Measurements from ENCODE around the gene STRAP.
"Not testable (repeated sequence)": the region's sequence is repeated elsewhere in the genome, so short reads cannot be mapped to it uniquely, and the experiment has no call there.

The STRAP gene

DNA sequence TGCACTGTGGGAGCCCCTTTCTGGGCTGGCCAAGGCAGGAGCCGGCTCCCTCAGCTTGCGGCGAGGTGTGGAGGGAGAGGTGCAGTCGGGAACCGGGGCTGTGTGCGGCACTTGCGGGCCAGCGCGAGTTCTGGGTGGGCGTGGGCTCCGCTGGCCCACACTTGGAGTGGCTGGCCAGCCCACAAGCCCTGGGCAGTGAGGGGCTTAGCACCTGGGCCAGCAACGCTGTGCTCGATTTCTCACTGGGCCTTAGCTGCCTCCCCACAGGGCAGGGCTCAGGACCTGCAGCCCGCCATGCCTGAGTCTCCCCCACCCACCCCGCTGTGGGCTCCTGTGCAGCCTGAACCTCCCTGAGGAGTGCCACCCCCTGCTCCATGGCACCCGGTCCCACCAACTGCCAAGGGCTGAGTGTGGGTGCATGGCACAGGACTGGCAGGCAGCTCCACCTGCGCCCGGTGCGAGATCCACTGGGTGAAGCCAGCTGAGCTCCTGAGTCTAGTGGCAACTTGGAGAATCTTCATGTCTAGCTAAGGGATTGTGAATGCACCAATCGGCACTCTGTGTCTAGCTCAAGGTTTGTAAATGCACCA is 7.5 kb upstream of the STRAP start:
- not testable (repeated sequence) for DNase-seq

DNA sequence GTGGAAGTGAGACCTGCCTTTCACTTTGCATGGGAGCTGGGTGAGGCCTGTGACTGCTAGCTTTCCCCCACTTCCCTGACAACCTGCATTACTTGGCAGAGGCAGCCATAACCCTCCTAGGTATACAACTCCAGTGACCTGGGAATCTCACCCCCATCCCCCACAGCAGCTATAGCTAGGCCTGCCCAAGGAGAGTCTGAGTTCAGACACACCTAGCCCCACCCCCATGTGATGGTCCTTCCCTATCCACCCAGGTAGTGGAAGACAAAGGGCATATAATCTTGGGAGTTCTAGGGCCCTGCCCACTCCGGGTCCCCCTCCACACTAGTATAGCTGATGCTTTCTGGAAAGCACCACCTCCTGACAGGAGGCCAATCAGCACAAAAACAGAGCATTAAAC is 6.3 kb upstream of the STRAP start:
- DNase-seq, result no peak

DNA sequence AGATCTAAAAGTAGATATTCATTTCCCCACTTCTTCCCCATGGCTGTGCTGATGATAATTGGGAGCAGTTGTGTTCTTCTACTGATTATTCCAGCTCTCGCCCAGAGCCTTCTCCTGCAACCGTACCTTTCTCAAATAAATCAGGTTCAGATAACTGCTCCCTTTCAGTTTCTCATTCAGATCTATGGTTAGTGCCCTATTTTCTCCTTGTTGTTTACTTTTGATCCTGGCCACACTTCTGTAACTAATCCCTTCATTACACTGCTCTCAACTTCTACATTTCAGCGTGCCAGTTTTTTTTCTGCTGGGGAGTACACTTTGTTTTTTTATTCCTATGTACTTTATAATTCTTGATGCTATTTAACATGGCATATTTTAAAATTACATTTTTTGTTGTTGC is 2.8 kb upstream of the STRAP start:
- no peak for DNase-seq

DNA sequence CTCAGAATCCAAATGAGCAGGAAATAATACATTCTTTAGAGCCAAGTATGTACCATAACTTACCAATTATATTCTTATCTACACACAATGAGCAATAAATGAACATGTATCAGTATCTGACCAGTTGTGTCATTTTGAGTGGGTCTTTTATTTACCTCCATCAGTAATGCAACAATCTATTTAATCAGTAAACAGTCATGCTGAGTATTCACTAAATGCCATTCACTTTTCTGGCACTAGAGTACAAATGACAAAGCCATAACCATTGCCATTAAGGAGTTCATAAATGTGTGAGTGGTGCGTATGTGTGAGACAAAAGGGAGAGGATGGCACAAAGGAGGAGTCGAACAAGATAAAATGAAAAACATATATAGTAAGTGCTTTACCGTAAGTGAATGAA is 1.5 kb upstream of the STRAP start:
- peak; percentile 24 to 57 for DNase-seq

DNA sequence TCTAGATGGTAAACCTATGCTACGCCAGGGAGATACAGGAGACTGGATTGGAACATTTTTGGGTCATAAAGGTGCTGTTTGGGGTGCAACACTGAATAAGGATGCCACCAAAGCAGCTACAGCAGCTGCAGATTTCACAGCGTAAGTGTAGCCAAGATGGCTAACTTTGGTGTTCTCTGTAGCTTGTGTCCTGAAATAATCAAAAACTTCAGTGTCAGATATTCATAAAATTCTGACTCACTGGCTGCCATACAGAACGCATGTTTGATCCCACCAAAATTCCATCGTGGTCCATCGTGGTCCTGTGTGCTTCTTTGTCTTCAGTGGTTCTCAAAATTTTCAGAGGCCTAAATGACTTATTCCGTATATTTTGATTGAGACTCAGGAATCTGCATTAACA is 1.3 kb downstream of the STRAP start:
- DNase-seq, result no peak

DNA sequence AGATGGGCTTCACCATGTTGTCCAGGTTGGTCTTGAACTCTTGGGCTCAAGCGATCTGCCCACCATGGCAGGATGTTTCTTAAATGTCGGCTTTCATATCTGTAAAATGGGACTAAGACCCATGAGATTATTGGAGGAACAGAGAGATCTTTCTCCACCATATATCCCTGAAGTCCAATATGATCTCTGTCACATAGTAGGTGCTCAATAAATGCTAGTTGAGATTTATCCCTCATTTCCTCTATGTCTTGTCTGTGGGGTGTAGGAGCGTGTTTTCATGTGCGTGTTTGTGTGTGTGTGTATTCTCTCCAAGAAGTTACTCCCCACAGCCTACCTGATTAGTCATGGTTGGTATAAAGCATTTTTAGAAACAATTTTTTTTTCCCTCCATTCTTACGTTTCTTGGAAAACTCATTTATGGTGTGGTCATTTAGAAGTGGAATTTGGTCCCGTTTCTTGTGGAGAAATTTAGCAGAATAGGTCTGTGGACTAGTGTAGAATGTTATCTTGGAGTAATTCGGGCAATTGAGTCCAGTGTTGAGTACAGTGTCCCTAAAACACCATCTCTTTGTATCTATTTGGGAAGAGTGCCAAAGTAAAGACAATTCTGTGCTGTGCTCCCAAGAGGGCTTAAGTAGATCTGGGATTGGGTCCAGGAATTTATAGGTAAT is 4.3 kb downstream of the STRAP start:
- no peak for DNase-seq

DNA sequence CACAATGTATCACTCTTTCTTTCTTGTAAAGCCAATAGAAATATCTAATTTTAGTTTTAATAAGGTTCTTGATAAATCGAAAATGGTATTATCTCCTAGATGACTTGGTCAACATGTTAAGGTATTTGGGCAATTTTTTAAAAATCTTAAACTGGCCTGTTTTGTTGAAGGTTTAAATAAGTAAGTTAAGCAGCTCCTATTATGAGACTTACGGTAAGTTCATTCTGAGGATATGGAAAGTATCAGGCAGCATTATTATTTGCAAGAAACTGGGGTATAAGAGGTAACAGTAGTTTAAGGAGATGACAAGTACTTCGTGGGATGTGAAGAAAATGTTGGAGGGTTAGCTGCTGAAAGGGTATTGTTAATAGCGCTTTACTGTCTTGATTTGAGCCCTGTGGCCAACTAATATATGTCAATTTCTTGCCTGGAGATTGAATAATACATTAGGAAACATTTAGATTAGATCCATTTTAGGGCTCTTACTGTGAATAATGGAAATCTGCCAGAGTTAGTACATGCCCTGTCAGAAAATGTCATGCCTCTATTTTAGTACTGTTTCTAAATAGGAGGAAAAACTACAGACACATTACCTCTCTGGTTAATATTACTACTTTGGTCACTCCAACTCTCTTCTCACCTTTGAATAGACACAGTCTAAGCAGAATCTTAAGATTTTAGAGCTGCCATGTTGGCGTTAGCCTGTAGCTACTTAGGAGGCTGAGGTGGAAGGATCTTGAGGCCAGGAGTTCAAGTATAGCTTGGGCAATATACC is 5.0 kb downstream of the STRAP start:
- DNase-seq, result no peak

DNA sequence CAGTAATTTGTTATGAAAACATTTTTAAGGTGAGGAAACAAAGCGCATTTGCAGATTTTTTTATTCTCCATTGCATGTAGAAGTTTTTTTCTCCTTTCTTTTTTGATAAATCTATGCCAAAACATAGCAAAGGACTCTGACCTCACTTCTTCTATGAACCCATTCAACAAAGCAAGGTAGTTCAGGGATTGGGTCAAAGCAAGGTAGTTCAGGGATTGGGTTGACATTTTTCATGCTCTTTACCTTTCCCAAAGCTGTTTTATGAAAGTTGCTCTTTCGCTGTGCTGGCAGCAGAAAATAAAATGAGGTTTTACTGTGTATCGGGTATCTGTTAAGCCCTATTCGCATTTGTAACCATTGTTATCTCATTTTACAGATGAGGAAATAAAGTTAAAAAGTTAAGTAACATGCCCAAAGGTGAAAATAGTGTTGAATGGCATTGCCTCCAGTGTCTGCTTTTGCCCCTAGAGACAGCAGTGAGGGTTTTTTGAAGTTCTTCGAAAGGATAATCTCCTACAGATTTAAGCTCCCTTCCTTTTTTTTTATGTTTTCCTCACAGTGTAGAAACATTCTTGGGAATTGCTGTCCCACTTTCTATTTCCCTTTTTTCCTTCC is 10.6 kb downstream of the STRAP start:
- DNase-seq, result no peak

DNA sequence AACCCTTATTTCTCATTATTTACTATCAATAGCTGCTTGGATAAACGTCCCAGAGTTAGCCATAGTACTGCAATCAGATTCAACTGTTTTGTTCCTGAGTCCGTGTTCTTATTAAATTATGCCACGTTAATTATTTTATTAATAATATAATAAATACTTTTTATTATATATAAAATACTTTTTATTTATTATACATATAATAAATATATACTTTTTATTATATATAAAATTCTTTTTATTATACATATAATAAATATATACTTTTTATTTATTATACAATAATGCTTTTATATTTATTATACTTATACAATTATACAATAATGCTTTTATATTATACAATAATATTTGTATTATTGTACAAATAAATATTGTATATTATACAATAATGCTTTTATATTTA is 11.1 kb downstream of the STRAP start:
- no peak for DNase-seq

DNA sequence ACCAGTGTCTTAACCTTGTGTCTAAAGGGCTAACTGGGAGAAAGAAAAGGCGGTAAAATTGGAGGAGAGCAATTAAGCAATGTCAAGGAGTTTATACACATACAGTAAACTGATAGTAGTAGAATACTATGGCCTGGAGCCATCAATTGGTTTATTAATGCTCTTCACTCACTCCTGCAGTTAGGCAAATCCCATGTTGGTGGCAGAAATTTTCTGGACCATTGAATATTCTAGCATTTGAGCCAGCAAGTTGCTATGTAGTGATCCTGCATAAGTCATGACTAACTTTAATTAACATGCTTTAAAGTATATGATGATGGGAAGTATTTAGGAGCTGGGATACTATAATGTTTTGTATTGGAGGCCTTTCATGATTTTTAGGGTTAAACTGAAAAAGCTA is 14.7 kb downstream of the STRAP start:
- DNase-seq, result no peak

DNA sequence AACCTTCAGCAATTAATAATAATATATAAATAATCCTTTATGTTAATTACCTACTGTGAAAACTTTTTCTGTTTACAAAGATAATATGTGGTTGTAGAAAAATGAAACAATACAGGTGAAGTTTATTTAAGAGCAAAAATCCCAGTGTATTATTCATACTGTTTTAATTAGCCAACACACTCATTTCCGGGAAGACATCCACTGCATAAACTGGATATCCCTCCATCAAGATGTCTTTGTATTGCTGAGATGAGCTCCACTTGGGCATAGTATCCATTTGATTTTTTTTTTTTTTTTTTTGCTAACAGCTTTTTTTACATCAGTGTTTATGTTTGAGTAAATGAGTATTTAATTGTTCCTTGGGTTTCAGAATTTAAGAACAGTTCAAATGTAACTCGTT is 15.2 kb downstream of the STRAP start:
- DNase-seq, result no peak

DNA sequence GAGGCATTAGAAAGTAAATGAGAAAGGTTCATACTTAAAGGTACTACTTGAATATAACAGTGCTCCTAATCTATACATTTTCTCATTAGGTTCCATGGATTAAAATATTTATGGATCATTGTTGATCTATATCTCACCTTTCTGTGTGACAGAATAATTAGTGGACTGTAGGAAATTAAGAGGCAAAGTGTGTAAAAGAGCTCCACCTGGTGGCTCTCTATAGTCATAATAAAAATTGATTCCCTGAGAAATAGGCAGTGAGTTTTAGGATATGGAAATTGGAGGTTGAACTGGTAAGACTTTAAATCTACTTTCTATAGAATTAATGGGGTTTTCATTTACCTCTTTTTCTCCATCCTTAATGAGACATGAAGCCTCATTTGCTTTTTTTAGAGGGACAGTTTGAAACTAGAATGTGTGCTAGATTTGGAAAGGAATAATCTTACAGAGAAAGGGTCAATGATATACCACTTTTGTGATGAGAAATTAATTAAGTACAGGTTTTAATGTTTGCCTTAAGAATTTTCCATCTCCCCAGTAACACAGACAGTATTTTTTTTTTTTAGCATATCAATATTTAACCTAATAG is 17.2 kb downstream of the STRAP start:
- DNase-seq, result peak; percentile 5 to 46

DNA sequence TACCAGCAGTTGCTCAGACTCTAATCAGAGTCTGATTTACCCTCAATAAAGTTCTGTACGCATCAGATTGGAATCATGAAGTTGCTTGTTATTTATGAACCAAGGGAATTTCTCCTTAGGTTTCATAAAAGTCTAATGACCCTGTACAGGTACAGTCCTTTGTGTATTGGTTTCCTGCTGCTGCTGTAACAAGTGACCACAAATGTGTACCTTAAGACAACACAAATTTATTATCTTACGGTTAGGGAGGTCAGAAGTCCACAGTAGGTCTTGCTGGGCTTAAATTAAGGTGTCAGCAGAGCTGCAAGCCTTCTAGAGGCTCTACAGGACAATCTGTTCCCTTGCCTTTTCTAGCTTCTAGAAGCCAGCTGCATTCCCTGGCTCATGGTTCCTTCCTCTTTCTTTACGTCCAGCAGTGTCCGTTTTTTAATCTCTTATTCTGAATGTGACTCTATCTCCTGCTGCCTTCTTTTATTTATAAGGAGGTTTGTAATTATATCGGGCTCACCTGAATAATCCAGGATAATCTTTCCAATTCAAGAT is 22.3 kb downstream of the STRAP start:
- no peak for DNase-seq

DNA sequence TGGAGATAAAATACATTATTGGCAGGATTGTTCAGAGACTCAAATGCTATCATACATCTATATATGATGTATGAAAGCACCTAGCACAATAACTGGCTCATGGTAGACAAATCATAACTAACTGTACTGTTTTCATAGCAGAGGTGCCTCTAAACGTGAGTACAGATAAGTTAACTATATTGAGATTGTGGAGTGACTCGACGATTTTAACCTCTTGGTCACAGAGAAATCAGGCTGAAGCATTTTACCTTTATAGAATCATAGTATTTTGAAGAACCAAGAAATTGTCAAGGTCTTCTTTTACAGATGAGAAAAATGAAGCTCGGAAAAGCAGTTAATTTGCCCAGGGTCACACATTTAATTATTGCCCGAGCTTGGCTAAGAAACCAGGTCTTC is 28.3 kb downstream of the STRAP start:
- DNase-seq, result no peak

DNA sequence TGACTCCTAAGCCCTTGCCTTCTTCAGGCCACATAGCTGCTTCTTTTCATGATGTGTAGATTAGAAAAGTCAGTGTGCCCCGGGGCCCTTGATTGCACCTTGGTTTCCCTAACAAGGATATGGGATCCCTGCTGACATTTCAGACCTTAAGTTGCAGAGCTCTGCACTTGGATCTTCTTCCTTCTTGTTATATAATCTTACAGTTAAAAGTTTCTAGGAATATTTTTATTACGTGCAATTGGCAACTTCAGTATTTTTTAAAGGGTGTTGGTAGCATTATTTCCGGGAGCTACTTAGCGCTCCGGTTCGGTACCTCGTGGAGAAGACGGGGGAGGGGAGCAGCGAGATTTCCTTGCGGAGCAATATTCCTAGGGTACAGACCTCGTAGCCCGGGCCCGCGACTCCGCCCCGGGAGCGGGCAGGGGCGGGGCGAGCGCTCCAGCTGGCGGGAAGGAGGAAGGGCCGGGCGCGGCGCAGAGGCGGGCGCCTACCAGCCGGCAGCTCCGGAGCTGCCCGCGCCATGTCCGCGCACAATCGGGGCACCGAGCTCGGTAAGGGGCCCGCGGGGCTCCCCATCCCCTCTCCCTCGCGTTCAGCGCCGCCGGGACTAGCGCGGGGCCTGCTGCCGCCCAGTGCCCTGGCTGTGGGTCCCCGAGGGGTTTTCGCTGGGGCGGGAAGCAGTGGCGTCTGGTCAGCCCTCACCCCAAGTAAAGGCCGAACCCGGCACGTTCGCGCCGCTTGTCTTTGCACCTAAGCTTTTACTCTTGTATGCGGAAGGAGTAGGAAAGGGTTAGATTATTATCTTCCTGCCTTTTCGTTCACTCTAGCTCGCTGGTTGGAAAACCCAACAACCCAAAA is 28.9 kb downstream of the STRAP start, which contains the start of gene DERA:
DERA (plus strand) TSS at position 469 of the 858 bp plus-strand sequence; CDS start at position 521, 52 bp downstream.
- DNase-seq, result peak; percentile 35 to 91

DNA sequence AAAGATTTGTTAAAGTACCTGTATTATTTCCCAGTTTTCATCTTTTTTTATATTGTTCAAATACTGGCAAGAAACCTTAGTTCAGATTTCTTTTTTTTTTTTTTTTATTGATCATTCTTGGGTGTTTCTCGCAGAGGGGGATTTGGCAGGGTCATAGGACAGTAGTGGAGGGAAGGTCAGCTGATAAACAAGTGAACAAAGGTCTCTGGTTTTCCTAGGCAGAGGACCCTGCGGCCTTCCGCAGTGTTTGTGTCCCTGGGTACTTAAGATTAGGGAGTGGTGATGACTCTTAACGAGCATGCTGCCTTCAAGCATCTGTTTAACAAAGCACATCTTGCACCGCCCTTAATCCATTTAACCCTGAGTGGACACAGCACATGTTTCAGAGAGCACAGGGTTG is 29.7 kb downstream of the STRAP start:
- DNase-seq, result not testable (repeated sequence)

DNA sequence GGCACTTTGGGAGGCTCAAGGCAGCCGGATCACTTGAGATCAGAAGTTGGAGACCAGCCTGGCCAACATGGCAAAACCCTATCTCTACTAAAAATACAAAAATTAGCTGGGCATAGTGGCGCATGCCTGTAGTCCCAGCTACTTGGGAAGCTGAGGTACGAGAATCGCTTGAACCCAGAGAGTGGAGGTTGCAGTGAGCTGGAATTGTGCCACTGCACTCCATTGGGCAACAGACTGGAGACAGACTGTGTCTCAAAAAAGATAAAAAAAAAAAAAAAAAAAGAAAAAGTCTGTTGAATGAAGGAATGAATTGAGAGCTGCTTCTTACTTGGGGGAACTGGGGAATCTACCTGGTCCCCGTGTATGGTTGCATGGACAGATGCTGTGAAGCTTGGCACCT is 31.9 kb downstream of the STRAP start:
- DNase-seq, result not testable (repeated sequence)

DNA sequence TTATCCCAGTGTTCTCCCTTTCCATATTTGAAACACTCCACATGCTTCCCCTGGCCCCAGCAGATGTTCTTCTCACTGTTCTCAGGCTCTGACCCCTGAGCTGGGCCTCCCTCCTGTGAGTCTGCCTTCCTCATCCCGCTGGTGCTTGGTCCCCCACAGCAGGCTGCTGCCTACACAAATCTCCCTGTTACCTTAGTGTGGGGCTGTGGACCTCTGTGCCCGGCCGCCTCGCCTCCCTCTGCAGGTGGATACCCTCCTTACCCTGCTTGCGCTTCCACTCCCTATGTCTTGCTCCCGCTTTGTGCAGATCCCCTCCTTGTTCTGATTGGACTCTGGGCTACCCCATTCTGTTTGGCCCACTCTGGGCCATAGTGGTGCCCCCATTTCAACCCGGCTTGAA is 35.9 kb downstream of the STRAP start:
- DNase-seq, result no peak

DNA sequence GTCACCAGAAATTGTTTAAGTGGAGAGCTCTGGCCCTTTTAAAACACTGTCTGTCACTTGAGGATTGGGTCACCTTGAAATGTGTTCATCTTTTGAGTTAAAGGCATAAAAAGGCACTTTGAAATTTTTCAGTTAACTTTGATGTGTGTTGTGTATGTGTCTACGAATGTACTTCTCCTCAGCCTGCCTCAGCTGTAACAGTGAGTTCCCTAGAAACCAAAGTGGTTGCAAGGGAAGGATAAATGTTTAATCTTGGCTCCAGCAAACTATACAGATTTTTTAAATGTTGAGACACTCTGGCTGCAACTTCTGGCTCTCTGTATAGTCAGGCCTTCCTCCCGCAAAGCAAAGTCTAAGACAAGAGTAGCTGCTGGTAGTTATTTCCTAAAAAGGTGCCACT is 37.2 kb downstream of the STRAP start:
- DNase-seq, result no peak

DNA sequence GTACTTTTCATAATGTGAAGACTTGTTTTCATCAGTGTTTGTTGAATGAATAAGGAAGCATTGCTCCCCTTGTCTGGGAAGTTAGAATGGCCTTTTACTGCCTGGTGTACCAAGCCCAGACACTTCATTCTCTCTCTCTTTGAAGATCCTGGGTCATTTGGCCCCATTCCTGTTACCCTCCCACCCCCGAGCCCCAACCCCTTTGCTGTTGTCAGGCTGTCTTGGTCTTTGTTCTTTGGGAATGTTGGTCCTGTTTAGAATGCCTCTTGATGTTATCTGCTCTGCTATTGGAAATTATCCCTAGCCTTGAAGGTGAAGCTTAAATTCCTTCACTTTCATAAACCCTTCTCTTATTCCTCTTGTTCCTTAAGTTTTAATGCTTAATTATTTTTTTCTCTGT is 42.8 kb downstream of the STRAP start:
- DNase-seq, result no peak

DNA sequence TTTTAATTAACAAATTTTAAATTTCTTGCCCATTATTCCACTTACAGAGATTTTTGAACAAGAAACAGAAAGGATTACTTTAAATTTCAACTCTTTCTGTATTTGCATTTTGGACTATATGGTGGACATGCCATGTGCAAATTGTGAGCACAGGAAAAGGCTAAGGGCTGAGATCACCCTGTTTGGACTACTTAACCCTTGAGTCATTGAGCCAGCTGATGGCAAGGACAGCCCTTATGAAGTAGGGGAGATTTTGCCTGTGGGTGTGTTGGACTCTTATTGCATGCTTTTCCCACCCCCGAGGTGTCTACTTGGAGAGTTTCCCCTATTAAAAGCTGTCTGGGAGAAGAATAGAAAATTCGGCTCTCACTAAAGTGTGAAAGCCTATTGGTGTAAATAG is 46.2 kb downstream of the STRAP start:
- no peak for DNase-seq

Measured in NCI-H526 (cell line).